ENCODE results near the gene ZFAND3.
"Not testable (repeated sequence)": the region's sequence is repeated elsewhere in the genome, so short reads cannot be mapped to it uniquely, and the experiment has no call there.

Gene ZFAND3

DNA sequence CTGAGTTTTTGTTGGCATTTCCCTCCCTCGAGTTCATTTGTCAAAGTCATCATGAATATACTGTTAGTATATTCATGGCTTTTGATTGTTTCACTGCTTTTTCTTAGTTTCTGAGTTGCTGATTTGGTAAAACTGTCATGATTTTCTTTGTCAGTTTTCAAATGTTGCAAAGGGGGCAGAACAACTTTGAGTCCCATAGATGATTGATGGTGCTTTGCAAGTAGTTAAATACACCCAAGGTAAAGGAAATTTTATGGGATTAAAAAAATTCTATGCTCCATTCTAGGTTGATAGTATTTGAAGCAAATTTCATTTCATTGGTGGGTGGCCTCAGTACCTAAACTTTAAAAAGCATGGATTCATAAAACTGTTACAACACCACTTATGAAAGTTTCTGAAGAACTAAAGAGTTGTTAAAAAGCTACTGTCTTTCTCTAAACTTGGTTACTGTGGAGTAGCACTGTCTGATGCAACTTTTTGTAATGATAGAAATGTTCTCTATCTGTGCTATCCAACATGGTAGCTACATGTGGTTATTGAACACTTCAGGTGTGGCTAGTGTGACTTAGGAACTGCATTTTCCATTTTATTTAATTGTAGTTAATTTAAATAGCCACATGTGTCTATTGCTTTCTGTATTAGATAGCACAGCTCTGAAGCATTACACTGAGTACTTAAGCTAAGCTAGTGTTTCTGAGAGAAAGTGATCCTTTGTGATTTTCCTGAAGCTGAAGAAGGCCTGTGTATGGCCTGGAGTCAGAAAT lies 153.6 kb downstream of the ZFAND3 start:
- no peak for DNase-seq (ENCODE audit: low read depth in 2 of 2)

DNA sequence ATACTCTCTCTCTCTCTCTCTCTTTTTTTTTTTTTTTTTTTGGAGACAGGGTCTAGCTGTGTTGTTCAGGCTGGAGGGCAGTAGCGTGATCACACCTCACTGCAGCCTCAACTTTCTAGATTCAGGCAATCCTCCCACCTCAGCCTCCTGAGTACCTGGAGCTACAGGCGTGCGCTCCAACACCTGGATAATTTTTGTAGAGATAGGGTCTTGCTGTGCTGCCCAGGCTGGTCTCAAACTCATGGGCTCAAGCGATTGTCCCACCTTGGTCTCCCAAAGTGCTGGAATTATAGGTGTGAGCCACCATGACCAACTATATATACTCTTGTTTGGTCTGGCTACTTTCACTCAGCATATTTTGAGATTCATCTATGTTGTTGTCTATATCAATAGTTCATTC lies 154.9 kb downstream of the ZFAND3 start:
- no peak for DNase-seq (ENCODE audit: low read depth in 2 of 2)

DNA sequence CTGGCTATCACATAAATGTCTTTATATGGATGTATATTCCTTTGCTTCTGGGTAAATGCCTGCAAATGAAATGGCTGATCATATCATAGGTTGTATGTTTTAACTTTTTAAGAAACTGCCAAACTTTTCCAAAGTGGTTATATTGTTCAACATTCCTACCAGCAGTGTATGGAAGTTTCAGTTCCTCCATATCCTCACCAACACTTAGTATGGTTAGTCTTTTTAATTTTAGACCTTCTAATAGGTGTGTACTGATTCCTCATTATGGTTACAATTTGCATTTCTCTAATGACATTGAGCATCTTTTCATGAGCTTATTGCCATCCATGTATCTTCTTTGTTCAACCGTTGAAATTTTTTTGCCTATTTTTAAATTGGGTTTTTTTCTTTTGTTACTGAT lies 155.4 kb downstream of the ZFAND3 start:
- DNase-seq (ENCODE audit: low read depth in 2 of 2): no peak

- DNase-seq (ENCODE audit: low read depth in 2 of 2): no peak
Measured at GRCh38 chr6:37977715-37978114, 158.2 kb downstream of the ZFAND3 start.

DNA sequence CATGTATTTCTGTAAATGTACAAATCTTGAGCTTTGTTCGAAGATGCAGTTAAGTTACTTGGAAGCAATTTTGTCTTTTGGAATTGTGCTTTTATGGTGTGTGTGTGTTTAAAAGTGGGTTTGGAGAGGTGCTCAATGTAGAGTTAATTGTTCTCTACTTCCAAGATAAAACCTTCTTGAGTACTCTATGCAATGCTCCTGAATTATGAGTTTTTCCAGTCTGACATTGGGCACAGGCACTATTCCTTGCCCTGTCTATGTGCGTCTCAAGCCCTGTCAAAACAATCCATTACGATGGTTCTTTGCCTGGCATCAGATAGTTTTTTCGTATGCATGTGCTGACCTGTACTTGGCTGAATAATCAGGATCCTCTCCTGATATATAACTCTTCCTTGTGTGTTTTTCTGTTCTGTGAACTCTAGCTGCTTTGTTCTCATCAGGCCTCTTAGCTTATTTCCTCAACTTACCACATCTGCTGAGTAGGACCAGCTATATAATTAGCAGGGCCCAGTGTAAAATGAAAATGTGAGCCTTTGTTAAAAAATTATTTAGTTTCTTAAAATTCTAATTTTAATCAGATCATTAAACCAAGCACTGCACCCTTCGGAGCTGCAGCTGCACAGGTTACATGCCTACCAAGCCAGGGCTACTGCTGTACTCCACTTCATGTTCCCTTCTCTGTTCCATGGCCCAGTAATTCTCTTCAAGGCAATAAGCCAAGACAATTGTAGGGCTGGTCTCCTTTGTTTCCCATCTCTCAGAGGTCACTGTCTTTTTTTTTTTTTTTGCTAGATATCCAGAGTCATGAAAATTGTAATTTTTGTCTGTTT lies 160.1 kb downstream of the ZFAND3 start:
- no peak for DNase-seq (ENCODE audit: low read depth in 2 of 2)

DNA sequence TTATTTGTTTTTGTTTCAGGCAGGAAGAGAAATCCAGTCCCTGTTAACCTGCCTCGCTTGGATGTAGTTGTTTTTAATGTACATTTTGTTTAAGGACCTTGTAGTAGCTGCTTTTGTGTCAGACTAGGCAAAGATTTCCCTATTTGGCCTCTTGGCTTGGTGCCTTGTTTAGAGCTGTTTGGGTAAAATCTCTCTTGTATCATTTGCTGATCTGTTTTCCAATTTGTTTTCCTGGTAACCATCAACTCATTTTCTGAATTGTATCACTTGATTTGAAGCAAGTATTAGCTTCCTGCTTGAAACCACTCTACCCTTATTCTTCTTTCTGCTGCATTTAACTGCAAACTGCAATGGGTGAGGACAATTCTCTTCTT lies 160.7 kb downstream of the ZFAND3 start:
- DNase-seq (ENCODE audit: low read depth in 2 of 2): no peak

- DNase-seq (ENCODE audit: low read depth in 2 of 2): no peak
Measured at GRCh38 chr6:37981626-37982025, 162.1 kb downstream of the ZFAND3 start.

- no peak for DNase-seq (ENCODE audit: low read depth in 2 of 2)
Measured at GRCh38 chr6:37982317-37982716, 162.8 kb downstream of the ZFAND3 start.

- no peak for DNase-seq (ENCODE audit: low read depth in 2 of 2)
Measured at GRCh38 chr6:37983720-37984501, 164.4 kb downstream of the ZFAND3 start.

- no peak for DNase-seq (ENCODE audit: low read depth in 2 of 2)
Measured at GRCh38 chr6:37984578-37984977, 165.1 kb downstream of the ZFAND3 start.

GRCh38 chr6:37985355-37985754 lies 165.8 kb downstream of the ZFAND3 start:
- peak in 1 of 2 donors; percentile 46 for DNase-seq (ENCODE audit: low read depth in 2 of 2)

DNA sequence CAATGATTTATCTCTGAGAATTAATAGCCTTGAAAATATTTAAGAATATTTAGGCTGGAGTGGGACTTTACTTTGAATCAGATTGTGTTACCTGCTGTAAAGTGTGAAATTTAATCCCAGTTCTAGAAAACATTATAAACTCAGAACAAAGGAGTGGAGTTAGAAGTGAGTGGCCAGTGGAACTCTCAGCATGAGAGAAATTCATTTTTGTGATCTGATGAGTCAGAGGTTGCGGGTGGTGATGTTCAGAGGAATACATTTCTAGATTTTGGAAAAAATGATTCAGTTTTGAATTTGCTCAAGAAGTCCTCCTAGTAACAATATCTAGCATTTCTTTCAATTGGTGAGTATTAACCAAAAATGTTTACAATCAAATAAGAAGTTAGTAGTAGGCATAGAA lies 167.5 kb downstream of the ZFAND3 start:
- no peak for DNase-seq (ENCODE audit: low read depth in 2 of 2)

GRCh38 chr6:37987559-37987958 lies 168.0 kb downstream of the ZFAND3 start:
- DNase-seq (ENCODE audit: low read depth in 2 of 2): no peak

GRCh38 chr6:37988127-37988526 lies 168.6 kb downstream of the ZFAND3 start:
- no peak for DNase-seq (ENCODE audit: low read depth in 2 of 2)

GRCh38 chr6:37988696-37989095 lies 169.2 kb downstream of the ZFAND3 start:
- no peak for DNase-seq (ENCODE audit: low read depth in 2 of 2)

- DNase-seq (ENCODE audit: low read depth in 2 of 2): no peak
Measured at GRCh38 chr6:37990762-37991525, 171.4 kb downstream of the ZFAND3 start.

DNA sequence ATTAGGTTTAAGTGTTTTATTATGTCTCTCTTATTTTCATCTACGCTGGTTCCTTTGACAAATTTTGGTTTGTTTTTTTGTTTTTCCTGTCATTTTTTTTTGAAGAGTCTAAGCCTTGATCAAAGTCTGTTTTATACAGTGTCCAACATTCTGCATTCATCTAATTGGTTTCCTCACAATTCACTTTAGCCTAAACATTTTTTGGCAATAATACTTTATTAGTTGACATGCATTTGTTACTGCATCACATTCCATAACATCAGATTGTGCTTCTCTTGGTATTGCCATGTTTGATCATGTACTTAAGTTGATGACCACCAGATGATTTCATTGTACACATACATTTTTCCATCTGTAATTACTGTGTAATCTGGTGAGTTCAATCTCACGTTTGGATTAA lies 173.2 kb downstream of the ZFAND3 start:
- DNase-seq (ENCODE audit: low read depth in 2 of 2): no peak

GRCh38 chr6:37993194-37993593 lies 173.7 kb downstream of the ZFAND3 start:
- not testable (repeated sequence) for DNase-seq (ENCODE audit: low read depth in 2 of 2)

DNA sequence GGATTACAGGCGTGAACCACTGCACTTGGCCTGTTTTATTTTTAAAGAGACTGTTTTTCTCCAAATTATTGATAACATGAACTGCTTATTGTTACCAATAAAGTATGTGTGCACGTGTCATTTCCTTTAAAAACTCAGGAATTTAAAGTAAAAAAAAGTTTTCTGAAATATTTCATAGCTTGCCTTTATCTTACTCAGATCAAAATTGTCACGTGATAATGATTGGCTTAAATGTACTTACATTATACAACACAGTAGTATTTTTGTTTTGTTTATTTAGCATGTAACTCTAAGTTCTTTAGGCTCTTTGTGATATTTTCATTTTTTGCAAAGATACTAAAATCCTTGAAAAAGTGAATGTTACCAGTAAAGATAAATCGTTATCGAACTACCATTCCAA lies 174.1 kb downstream of the ZFAND3 start:
- no peak for DNase-seq (ENCODE audit: low read depth in 2 of 2)

- no peak for DNase-seq (ENCODE audit: low read depth in 2 of 2)
Measured at GRCh38 chr6:37994223-37994622, 174.7 kb downstream of the ZFAND3 start.

GRCh38 chr6:37998366-37998765 lies 178.8 kb downstream of the ZFAND3 start:
- DNase-seq (ENCODE audit: low read depth in 2 of 2): no peak

- no peak for DNase-seq (ENCODE audit: low read depth in 2 of 2)
Measured at GRCh38 chr6:38001386-38001785, 181.9 kb downstream of the ZFAND3 start.
